Measurements from ENCODE around the gene AP2A2.

DNA sequence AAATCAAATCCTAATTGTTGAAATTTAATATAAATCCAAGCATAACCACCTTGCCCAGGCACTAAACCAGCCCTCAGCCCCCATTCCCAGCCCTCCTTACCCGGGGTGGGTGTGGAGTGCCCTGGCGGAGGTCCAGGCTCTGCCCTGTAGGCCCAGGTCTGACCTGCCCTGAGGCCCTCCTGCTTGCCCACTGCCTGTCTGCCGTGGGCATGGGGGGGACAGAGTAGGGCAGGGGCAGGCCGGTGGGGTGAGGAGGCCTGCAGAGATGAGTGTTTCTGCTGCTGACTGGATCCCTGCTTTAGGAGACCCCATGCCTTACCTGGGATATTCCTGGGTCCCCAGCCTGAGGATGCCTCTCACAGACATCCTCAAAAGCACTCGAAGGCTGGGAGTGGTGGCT, 11.5 kb upstream of the AP2A2 start:
- TF ChIP-seq POLR2A (IDR thresholded peaks at IDR 0.05) (no peak), CTCF (IDR thresholded peaks at IDR 0.05) (no peak)

Data from vagina (tissue), 2 donors.